ENCODE data around the gene C16orf54.
"Not testable (repeated sequence)": the region's sequence is repeated elsewhere in the genome, so short reads cannot be mapped to it uniquely, and the experiment has no call there.

The C16orf54 gene

GRCh38 chr16:29766571-29766970 is 20.8 kb upstream of the C16orf54 start:
- DNase-seq, result no peak

GRCh38 chr16:29765167-29766032 is 19.6 kb upstream of the C16orf54 start:
- peak in 1 of 2 experiments; percentile 30 for DNase-seq

DNA sequence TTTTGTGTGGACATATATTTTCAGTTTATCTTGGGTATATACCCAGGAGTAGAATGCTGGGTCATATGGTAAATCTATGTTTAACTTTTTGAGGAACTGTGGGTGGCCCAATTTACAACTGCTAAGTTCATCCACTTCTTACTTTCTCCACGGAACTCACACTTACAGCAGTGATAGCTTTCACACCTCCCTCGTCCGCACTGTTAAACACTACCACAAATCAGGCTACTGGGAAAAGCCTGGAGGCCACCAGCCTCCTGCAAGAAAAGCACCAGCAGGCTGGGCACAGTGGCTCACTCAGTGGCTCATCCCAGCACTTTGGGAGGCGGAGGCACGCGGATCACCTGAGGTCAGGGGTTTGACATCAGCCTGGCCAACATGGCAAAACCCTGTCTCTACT is 17.5 kb upstream of the C16orf54 start:
- no peak for DNase-seq

- DNase-seq, result no peak
These were observed 16.1 kb upstream of the C16orf54 start for GRCh38 chr16:29761882-29762281.

DNA sequence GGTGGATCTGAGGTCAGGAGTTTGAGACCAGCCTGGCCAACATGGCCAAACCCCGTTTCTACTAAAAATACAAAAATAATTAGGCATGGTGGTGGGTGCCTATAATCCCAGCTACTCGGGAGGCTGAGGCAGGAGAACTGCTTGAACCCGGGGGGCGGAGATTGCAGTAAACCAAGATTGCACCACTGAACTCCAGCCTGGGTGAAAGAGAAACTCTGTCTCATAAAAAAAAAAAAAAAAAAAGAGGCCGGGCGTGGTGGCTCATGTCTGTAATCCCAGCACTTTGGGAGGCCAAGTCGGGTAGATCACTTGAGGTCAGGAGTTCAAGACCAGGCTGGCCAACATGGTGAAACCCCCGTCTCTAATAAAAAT is 15.5 kb upstream of the C16orf54 start:
- DNase-seq, result not testable (repeated sequence)

- DNase-seq, result no peak
These were observed 14.9 kb upstream of the C16orf54 start for GRCh38 chr16:29760567-29761279.

DNA sequence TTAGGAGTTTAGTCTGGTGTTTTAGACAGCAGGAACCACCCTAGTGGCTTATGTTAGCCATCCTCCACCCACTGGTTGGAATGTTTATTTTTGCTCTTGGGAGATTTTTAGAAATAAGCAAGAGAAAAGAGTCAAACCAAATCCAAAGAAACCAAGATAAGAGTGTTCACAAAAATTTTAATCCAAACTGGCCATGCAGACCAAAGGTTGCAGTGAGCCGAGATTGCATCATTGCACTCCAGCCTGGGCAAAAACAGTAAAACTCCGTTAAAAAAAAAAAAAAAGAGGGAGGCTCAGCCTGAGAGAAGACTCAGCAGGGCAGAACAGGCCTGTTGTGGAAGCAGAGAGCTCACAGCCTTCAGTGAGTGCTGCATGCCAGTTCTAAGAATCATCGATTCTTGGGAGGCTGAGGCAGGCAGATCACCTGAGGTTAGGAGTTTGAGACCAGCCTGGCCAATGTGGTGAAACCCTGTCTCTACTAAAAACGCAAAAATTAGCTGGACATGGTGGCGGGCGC is 12.2 kb upstream of the C16orf54 start:
- no peak for DNase-seq

GRCh38 chr16:29757086-29757485 is 11.3 kb upstream of the C16orf54 start:
- not testable (repeated sequence) for DNase-seq

DNA sequence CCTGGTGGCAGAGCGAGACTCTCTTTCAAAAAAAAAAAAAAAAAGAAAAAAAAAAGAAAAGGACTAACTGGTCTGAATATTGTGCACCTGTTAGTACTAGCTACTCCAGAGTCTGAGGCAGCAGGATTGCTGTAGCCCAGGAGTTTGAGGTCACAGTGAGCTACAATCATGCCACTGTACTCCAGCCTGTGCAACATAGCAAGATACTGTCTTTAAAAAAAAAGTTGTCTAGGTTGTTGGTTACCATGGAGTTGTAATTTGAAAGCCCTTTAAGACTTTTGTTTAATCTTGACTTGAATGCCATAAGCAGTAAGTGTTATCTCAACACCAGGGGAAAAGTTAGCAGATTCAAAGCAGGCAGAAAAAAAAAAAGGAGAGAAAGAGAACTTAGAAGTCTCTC is 10.9 kb upstream of the C16orf54 start:
- DNase-seq, result no peak

DNA sequence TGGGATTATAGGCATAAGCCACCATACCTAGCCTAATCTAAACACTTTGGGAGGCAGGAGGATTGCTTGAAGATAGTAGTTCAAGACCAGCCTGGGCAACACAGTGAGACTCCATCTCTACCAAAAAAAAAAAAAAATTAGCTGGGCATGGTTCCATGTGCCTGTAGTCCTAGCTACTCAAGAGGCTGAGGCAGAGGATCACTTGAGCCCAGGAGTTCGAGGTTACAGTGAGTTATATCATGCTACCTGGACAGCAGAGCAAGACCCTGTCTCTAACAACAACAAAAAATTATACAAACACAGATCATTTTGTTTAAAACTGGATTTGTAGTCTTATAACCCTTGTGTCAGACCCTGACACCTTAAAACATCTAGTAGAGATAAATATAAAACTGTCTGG is 7.7 kb upstream of the C16orf54 start:
- DNase-seq, result no peak

DNA sequence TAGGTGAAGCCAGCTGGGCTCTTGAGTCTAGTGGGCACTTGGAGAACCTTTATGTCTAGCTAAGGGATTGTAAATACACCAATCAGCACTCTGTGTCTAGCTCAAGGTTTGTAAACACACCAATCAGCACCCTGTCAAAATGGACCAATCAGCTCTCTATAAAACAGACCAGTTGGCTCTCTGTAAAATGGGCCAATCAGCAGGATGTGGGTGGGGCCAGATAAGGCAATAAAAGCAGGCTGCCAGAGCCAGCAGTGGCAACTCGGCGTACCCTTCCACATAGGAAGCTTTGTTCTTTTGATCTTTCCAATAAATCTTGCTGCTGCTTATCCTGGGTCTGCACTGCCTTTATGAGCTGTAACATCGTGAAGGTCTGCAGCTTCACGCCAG is 3.0 kb upstream of the C16orf54 start:
- DNase-seq, result not testable (repeated sequence)

DNA sequence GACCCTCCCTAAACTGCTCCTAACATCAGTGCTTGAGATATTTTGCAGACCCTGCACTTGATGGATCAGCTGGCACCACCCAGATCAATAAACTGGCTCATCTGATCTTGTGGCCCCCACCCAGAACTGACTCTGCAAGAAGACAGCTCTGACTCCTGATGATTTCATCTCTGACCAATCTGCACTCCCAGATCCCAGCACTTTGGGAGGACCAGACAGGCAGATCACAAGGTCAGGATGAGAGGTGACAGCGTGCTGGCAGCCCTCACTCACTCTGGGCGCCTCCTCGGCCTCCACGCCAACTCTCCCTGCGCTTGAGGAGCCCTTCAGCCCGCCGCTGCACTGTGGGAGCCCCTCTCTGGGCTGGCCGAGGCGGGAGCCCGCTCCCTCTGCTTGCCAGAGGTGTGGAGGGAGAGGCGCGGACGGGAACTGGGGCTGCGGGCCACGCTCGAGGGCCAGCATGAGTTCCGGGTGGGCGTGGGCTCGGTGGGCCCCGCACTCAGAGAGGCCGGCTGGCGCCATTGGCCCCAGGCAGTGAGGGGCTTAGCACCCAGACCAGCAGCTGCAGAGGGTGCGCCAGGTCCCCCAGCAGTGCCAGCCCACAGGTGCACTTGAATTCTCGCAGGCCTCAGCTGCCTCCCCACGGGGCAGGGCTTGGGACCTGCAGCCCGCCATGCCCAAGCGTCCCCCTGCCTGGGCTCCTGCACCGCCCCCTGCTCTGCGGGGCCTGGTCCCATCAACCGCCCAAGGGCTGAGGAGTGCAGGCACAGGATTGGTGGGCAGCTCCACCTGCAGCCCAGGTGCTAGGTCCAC is 2.4 kb upstream of the C16orf54 start:
- no peak for DNase-seq

DNA sequence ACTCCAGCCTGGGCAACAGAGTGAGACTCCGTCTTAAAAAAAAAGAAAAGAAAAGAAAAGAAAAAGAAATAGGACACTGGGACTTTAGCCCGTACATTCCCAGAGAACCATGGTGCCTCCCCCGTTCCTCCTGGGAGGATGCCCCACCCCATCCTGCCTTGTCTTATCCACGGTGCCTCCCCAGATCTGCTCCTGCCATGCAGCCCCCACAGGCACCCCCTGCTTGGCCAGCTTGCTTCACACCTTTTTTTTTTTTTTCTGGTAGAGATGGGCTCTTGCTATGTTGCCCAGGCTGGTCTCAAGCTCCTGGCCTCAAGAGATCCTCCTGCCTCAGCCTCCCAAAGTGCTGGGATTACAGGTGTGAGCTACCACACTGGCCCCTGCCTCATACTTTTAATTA is 728 bp upstream of the C16orf54 start:
- not testable (repeated sequence) for DNase-seq

GRCh38 chr16:29745121-29745852 is 503 bp downstream of the C16orf54 start:
- DNase-seq, result no peak

- no peak for DNase-seq
These were observed 1.2 kb downstream of the C16orf54 start for GRCh38 chr16:29744541-29745101.

DNA sequence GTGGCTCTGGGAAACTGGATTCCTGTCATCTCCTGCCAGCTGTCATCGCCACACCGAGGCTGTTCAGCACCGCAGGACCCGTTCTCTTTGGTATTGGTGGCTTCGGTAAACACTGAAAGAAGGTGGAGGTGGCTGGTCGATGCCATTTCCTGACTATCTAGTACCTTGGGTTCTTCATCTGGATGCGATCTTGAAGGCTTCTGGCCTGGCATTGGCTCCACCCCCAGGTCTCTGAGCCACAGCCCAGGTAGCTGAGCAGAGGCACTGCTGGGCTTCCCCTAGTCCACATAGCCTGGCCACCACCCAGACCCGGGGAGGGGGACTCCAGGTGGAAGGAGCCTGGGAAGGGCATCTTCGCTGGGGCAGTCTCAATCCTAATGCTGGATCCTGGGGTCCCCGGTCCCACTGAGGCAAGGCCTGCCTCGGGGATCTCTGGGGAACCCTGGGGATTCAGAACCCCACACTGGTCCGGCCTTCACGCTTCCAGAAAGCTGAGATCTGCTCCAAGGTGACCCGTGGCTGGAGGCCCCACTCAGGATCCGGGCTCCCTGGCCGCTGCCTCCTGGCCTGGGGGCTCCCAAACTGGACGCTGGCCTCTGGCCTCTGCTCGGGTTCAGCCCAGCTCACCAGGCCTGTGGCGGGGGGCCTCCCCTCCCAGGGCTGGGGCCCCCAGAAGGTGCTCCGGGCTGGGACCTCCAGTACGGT is 1.8 kb downstream of the C16orf54 start:
- DNase-seq, result no peak

DNA sequence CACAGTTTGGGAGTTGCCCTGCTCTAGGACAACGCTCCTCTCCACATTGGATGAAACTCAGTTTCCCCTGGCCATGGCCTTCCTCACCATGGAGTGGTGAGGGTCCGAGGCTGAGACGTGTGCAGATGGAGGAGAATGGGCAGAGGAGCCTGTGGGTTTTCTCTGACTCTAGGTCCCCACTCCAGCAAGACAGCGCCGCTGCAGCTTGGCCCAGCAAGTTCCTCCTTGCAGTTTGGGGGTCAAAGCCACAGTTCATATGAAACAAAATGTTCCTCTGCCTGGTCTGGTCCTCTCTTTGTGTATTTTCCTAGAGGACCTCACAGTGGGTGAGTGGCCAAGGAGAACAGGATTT is 2.3 kb downstream of the C16orf54 start:
- no peak for DNase-seq

- no peak for DNase-seq
These were observed 3.0 kb downstream of the C16orf54 start for GRCh38 chr16:29742683-29743275.

DNA sequence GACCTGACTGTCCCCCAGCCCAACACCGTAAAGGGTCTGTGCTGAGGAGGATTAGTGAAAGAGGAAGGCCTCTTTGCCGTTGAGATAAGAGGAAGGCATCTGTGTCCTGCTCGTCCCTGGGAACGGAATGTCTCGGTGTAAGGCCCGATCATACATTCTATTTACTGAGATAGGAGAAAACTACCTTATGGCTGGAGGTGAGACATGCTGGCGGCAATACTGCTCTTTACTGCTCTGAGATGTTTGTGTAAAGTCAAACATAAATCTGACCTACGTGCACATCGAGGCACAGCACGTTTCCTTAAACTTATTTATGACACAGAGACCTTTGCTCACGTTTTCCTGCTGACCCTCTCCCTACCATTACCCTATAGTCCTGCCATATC is 5.2 kb downstream of the C16orf54 start:
- not testable (repeated sequence) for DNase-seq

DNA sequence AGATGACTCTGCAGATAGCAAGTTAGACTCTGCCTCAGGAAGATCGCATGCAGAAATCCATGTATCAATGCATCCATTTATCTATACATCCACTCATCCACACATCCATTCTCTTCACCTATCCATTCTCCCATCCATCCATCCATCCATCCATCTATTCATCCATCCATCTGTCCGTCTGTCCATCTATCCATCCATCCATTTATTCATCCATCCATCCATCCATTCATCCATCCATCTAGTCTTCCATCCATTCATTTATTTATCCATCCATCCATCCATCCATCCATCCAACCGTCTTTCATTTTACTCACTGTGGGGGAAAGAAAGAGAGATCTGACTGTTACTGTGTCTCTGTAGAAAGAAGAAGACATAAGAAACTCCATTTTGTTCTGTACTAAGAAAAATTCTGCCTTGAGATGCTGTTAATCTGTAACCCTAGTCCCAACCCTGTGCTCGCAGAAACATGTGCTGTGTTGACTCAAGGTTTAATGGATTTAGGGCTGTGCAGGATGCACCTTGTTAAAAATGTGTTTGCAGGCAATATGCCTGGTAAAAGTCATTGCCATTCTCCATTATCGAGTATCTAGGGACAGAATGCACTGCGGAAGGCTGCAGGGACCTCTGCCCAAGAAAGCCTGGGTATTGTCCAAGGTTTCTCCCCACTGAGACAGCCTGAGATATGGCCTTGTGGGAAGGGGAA is 5.7 kb downstream of the C16orf54 start:
- not testable (repeated sequence) for DNase-seq

GRCh38 chr16:29738514-29738913 is 7.3 kb downstream of the C16orf54 start:
- no peak for DNase-seq
